Renal cortical epithelial cell (primary cell): ENCODE results near the gene EPAS1. TPM values are rescaled to one million over a fixed set of nuclear protein-coding genes. Genes with fewer than 3 reads are reported as not detected.

ENCODE experiments used
- DNase-seq: peaks from one replicate; pipeline ENCODE4 v3.0.0-alpha.2; 2011; ENCODE audit warnings: low read depth
- total RNA-seq: library from RNA; depleted of rRNA; stranded (reverse); fragments of >200 nt; gene quantifications from 2 replicates; pipeline ENCODE4 v1.2.3, GENCODE V29; 2014

EPAS1 gene
- total RNA-seq, 1 donor from 2014 or later: 124 TPM

- DNase-seq: no peak
Measured at GRCh38 chr2:46409756-46410155, 112.5 kb downstream of the EPAS1 start.

- no peak for DNase-seq
Measured at GRCh38 chr2:46410273-46411244, 113.4 kb downstream of the EPAS1 start.

- DNase-seq: peak; percentile 90
Measured at GRCh38 chr2:46411245-46411641, 114.0 kb downstream of the EPAS1 start.

- no peak for DNase-seq
Measured at GRCh38 chr2:46411985-46412384, 114.8 kb downstream of the EPAS1 start.

- DNase-seq: no peak
Measured at GRCh38 chr2:46413111-46413510, 115.9 kb downstream of the EPAS1 start.

- DNase-seq: no peak
Measured at GRCh38 chr2:46413631-46414030, 116.4 kb downstream of the EPAS1 start.

- no peak for DNase-seq
Measured at GRCh38 chr2:46414701-46415100, 117.5 kb downstream of the EPAS1 start.

GRCh38 chr2:46416280-46416679 lies 119.1 kb downstream of the EPAS1 start:
- DNase-seq: no peak

- peak; percentile 39 for DNase-seq
Measured at GRCh38 chr2:46416739-46417403, 119.7 kb downstream of the EPAS1 start.

GRCh38 chr2:46420945-46421344 lies 123.7 kb downstream of the EPAS1 start:
- DNase-seq: no peak

- no peak for DNase-seq
Measured at GRCh38 chr2:46421361-46421760, 124.2 kb downstream of the EPAS1 start.

- DNase-seq: peak; percentile 22
Measured at GRCh38 chr2:46422717-46423394, 125.6 kb downstream of the EPAS1 start.

- DNase-seq: no peak
Measured at GRCh38 chr2:46424937-46425336, 127.7 kb downstream of the EPAS1 start.

- DNase-seq: no peak
Measured at GRCh38 chr2:46428911-46429436, 131.8 kb downstream of the EPAS1 start.

- no peak for DNase-seq
Measured at GRCh38 chr2:46430413-46430812, 133.2 kb downstream of the EPAS1 start.

GRCh38 chr2:46430992-46431391 lies 133.8 kb downstream of the EPAS1 start:
- no peak for DNase-seq

- no peak for DNase-seq
Measured at GRCh38 chr2:46431481-46432235, 134.5 kb downstream of the EPAS1 start.

- no peak for DNase-seq
Measured at GRCh38 chr2:46434851-46435273, 137.7 kb downstream of the EPAS1 start.

GRCh38 chr2:46435353-46435752 lies 138.1 kb downstream of the EPAS1 start:
- no peak for DNase-seq

- no peak for DNase-seq
Measured at GRCh38 chr2:46435796-46436360, 138.7 kb downstream of the EPAS1 start.
